GM19455 (cell line): ENCODE results near the gene SLC40A1.

ENCODE experiments used
- ATAC-seq: cut with Tn5 transposase; IDR thresholded peaks from one replicate; pipeline ENCODE4 v1.9.1; 2021; ENCODE audit not compliant: unreplicated experiment

Gene SLC40A1

DNA sequence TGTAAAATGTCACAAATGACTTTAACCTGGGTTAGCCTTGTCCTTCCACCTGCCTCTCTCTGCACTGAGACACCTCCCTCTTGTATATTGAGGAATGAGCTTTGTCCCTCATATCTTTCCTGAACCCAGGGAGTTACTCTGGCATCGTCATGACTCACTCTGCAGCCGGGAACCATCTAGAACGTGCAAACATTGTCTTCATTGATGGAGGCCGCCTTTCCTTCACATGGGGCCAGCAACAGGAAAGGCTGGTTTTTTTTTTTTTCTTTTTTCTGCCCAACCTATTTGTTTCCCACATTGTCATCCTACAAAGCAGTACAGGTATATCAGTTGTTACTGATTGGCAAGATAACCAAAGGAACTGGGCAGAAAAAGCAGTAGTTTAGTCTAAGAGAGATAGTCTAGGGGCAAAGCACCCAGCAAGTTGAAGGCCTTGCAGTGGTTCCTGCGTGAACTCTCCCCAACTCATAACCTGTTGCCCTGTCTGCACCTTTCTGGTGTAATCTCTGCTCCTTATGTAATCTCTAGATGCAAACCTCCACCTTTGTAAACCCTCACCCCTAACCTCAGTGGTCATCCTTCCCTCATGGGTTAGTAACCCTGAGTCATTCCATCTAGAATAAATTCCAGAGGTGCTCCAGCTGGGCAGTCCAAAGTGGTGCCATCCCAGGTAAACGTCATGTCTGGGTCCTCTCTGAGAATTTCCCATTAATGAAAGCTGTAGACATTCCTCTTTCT, 38.3 kb downstream of the SLC40A1 start:
- ATAC-seq, result no peak

DNA sequence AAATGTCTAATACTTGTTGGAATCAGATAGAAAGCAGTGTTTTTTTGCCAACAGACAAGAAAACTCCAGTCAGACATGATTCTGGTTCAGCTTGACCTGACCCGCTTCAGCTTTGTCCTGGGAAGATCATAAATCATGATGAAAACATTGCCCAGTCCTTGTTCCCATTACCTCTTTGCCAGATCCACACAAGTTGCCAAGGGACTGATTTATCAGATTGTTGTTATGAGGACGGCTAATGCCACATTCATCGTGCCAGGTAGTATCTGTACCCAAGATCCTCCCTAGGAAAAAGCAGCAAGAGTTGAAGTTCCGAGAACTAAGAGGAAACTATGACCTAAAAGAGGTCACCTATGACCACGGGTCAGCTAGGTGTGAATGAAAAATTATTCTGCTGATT, 39.0 kb downstream of the SLC40A1 start:
- no peak for ATAC-seq

DNA sequence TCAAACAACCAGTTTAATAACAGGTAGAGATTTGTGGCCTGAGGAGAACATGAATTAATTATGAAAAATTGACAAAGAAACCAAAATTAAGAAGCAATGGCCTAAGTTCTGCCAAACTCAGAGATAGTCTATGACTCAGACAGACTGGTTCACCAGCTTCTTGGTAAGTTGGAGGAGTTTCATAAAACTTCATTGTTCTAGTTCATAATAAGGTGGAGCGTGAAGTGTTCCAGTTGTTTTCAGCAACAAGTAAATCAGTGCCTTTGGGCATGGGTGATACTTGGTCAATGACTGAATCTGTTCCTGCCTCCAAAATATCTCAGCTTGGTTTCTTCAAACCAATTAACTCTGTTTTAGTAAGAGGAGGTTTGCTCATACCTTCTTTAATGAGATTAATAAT, 40.0 kb downstream of the SLC40A1 start:
- ATAC-seq, result no peak

DNA sequence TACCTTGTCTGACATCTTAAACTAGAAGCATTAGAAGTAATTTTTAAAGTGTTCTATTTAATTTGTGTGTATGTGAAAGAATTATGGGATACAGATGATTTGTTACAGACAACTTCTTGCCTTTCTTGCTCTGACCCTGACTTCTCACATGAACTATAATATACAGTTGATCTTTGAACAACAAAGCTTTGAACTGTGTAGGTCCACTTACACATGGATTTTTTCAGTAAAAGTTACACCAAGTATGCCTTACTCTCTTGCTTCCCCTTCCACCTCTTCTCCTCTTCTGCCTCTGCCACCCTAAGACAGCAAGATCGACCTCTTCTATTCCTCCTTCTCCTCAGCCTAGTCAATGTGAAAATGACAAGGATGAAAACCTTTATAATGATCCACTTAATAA, 42.2 kb downstream of the SLC40A1 start:
- no peak for ATAC-seq

DNA sequence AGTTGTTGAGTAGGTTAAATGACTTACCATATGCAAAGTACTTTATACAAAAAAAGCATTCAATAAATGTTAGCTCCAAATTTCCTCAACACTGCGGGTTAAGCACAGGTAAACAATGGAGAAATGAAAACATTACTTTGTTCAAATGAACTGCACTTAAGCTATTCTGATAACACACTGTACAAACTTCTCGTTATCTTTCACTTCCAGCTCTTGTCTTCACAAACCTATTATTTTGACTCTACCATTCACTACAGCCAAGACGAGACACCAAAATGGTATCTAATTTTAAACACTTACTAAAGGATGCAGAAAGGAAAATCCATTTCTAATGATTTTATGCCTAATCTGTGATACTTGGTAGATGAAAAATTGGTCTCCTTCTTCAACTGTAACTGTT, 43.8 kb downstream of the SLC40A1 start:
- no peak for ATAC-seq

DNA sequence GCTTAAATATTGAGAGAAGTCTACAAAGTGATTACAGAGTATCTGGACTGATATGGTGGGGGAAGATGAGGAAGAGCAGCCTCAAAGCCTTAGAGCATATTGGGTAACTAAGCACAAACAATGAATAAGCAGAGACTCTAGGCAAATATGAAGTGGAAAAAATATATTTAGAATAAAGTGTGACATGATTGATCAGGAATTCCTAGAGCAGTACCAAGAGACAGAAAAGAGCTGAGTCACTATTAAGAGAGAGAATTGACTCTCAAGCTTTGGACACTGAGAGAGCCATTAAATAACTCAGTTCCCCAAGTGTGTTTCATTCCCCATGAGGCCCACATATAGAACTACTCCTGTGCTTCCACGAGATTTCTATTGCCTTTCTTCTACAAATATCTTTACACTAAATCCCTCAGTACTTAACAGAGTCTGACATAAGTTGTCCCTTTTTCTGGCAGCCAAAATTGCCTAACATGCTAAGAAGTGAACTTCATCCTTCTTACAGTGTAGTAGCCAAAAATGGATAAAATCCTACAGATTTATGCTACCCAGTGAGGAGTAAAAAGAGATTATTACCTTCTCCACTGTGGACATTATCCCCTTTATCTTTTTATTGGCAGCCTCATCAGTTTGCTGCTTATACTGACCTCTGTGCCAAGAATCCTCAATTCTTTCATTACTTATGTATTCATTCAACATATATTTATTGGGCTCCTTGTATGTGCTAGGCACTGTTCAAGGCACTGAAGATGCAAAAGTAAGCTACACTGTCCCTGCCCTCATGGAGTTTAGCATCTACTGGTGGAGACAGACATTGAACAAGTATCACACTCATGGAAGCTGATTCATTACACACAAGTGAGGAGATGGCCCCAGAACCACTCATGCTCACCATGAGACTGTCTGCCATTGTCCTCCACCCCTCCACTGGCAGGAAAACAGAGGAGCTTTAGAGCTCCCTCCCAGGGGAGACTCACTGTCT, 45.4 kb downstream of the SLC40A1 start:
- ATAC-seq, result no peak

DNA sequence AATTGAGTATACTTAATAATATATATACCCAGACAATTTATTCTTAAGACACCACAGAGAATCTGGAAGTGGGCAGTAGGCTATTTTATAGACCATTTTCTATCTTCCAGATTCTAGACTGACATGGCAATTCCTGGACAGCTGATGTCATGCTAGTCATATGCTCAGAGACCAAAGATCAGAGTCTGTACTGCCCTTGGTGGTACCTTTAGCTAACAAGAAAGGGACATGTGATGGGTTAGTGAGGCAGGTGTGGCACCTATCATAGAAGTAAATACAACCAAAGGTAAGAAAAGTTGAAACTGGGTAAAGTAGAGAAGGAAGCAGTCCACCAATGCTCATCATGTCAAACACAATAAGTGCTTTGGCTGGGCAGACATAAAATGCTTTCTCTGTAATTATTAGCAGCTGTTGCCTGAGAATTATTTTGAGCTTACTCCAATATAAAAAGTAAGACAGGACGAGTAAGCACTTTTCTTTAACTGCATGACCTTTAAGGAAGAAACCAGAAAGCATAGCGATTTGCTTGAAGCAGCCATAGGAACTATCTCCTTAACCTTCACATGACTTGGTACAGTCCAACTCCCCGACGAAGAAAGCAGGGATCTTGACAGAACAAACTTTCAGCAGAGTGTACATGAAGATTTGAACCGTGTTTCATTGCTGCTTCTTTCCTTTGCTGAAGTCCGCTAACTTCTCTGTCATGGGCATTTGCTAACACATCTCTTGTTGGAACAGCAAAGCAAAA, 47.1 kb downstream of the SLC40A1 start:
- no peak for ATAC-seq

DNA sequence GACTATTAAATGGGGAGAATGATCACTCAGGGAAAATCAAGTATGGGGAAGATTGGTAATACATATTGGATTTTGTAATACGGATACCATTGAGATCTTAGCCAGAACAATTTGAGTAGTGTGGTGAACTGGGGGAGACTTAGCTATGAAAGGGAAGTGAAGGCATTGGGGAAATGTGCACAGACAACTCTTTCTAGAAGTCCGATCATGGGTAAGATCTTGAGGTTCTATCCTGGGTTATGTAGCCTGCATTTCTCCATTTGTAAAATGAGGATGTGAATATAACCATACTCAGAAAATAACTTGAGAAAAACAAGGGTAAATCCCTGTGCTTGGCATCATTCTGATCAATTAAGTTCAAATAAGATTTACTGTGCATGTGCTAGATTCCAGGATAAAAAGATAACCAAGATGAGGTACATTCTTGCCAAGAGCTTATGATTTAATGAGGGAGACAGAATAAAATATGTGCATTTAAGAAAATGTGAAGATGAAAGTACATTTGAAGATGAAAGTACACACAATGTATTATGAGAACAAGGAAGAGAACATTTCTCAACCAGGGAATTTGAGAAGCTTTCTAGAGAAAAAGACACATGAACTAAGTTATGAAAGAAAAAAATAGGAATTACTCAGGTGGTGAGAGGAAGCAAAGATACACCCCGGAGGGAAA, 49.5 kb downstream of the SLC40A1 start:
- ATAC-seq, result no peak

DNA sequence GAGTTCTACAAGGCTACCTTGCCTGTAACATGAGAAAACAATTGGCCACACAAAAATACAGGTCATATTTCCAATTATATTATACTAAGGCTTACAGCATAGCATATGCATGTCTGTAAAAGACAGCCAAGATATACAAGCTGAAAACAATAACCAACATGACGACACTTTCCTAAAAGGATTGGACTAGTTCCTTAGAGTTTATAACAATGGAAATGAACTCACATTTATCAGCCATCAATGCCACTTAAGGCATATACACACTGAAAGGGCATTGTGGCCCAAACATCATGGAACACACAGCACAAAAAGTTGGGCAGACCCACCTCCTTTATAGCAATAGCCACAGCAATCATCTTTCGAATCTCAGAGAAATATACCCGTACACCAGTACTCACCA, 52.0 kb downstream of the SLC40A1 start:
- no peak for ATAC-seq

DNA sequence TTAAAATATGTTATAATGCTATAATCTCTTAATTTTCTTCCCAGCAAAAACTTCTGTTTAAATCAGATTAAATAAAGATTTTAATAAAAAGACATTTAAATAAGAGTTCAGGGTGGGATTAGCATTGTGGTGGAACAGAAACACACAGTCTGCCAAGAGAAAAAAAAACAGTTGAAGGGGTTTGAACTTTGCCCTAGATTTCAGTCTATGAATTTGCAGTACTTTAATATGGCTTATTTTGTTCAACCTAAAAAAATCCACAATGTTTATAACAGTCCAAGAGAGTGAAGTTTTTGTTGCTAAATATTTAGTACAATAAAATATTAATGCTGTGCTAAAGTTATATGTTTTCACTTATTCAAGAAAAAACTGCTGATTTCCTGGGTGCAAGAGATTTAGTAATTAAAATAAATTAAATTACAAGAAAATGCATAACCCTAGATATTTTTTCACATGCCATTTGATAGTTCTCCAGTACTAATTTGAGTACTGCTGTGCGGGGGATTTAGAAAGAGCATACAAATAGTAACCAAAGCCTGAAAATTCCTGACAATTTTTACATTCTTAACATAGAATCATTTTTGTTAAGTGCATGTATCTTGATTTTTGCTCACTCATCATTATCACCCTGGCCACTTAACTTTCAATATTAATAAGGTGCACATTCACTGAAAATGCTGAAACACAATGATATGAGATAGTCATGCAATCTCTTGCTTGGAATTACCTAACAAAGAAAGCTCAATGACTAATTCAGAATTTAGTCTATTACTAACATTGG, 52.6 kb downstream of the SLC40A1 start:
- ATAC-seq, result no peak

DNA sequence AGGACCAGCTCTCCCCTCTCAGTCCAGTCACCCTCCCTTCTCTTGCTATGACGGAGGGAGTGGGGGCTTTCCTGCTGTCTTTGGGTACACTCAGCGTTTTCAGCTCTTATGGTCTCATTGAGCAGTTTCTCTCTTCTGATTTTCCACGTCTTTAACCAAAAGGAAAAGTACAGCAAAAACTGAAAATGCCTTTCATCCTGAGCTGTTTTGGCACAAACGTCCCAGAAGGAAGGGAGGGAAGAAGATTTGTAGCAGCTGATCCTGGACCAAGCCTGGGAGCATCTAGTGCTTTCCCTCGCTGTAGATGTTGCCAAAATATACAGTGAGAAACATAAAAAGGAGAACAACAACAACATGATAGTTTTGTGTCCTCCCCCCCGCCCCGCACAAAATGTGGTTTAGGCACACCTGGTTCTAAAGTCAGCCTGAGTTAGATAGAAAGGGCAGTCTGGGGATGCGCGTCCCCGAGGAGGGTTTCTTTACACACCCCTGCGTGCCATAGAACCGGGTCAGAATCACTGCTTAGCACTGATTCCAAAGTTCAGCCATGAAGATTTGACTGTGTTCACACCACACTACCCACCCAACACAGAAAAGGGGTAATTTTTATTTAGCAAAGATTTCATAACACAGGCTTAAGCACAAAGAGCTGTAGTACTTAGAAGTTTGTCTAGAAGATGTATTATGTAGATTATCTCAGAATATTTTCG, 53.4 kb downstream of the SLC40A1 start:
- ATAC-seq, result no peak

DNA sequence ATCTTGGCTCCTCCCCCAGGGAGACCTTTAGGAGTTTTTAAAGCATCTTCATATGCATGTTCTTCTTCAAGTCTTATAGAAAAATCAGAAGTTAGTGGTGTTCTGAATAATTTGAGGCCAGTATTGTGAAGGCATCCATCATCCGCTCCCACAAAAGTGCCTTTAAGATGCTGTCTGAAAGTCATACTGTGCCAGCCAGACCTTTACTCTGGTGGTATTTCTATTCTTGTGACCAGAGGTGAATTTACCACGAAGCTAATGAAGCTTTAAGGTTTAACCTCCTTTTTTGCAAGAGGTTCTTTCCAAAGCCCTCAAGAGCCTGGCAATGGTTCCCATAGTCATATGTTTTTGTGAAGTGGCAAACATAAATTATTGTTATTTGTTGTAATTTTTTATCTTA, 54.3 kb downstream of the SLC40A1 start:
- ATAC-seq, result no peak

DNA sequence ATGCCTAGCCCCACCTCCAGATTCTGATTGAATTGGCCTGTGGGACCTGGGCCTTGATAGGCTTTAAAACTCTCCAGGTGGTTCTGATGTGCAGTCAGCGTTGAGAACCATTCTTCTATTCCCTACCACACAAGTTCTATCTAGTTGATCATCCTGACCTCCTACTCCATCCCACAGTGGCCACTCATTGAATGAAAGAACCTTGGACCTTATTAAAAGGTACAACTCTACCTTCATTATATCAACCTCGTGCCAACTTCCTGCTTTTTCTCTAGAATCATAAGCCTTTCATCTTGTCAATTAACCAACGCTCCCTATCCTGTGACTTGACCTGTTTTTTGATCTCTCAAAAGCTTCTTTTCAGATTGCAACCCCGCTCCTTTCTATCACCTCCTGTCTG, 55.8 kb downstream of the SLC40A1 start:
- no peak for ATAC-seq

DNA sequence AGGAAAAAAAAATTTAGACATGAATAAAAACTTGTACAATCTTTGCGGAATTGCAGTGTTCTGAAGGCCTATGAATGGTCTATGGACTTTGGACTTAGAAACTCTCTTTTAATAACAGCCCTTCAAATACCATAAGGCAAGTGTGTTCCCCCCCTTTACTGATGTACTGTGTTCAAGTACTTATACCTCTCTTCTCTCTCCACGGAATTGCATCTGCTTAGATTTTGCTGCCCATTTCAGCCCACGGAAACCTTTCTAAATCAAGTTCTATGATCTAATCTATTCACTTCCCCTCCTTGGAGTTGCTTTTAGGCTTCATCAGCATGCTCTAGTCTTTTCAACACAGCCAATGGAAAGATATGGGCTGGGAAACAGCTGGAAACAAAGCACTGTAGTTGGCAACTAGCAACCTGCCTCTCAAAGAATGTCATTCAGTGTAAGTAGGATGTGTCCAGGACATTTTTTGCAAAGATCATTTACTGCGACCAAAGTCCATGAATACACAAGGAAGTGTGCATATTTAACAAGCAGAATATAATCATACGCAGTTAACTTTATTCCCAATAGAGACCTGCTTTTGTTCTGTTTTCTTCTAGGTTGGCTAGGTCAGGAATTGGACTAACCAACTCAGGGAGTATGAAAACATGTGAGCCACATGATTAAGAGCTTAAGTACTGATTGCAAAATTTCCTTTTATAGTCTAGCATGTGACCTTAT, 58.0 kb downstream of the SLC40A1 start:
- no peak for ATAC-seq

DNA sequence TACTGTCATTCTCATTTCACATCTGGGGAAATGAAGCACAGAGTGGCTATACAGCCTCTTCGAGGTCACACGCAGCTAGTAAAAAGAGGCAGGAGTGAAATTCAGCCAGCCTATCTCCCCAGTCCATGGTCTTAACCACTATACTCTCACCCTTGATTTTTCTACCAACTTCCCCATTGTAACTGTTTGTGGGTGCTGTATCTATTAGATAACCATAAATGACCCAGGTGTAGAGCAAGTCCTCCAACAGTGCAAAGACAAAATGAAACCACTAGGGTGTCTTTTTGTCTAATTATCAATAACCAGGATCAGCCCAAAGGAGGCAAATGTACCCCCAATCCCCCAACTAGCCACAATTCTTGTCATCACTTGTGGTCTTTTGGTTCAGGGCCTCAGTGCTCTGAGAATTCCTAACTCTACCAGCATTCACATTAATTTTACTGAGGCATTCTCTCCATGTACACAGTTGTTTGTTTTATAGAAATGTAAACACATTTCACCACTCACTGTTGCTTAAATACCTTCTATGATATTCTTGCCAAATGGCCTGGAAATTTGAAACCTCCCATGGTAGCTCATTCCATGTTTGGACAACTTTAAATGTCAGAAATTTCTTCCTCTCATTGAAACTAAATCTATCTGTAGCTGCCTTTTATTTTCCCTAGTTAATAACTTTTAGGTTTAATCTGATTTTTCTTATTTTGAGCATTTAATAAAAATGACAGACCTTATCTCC, 58.7 kb downstream of the SLC40A1 start:
- no peak for ATAC-seq

DNA sequence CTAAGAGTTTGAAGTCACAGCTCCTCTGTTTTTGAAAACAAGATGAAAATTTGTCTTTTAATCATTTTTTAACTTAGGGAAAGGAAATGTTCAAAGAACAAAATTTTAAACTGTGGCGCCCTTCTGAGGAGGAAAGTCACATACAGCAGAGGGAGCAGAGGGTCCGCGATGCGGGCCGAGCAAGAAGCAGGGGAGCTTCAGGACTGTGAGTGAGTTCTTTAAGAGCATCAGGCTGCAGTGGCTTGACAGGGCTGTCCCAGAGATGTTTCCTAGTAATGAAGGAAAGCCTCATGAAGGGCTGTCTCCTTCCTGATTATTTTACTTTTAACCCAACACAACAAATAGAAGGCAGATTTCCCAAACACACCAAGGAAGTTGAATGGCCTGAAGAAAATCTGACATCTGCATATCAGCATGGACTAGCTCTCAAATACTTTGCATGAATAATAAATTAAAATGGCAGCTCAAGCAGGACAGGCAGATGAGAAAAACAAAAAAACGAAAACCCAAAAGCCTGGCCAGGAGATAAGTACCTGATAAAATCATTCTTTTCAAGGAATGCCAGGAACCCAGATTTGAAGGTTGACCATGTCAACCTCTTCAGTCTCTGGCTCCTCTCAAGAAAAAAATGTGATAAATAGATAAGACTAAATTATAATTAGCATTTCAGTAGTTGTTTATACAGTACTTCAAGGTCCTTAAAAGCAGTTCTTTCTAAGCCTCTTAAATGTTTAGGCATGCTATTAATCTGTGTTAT, 60.8 kb downstream of the SLC40A1 start:
- no peak for ATAC-seq

DNA sequence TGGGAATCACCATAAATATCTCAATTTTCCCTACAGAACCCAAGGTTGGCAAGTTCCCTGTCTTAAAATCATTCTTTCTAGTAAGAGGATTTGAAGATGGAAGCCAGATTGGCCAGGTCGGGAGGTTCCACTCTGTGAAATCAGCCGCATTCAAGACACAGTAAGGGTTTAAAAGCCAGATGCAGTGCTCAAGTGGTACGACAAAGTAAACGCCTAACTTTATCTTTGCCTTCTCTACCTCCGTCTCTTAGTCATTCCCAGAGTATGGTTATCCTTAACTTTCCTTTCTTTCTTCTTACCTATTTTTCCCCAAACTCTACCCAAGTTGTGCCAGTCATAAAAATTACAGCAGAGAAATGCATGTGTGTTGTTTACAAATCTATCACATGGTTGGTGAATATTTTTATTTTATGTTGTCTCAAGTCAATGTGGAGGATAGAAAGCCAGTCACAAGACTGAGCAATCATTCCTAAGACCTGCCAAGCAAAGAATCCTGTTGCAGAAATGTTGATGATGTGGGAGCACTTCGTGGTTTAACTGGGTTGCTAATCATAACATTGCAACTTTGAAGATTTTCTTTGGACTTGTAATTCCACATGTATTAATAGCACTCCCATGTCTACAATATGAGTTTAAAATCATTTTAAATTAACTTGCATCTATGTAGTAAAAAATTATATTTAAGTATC, 62.6 kb downstream of the SLC40A1 start:
- ATAC-seq, result no peak
